ENCODE measurements around the gene MPP7.

MPP7 gene

DNA sequence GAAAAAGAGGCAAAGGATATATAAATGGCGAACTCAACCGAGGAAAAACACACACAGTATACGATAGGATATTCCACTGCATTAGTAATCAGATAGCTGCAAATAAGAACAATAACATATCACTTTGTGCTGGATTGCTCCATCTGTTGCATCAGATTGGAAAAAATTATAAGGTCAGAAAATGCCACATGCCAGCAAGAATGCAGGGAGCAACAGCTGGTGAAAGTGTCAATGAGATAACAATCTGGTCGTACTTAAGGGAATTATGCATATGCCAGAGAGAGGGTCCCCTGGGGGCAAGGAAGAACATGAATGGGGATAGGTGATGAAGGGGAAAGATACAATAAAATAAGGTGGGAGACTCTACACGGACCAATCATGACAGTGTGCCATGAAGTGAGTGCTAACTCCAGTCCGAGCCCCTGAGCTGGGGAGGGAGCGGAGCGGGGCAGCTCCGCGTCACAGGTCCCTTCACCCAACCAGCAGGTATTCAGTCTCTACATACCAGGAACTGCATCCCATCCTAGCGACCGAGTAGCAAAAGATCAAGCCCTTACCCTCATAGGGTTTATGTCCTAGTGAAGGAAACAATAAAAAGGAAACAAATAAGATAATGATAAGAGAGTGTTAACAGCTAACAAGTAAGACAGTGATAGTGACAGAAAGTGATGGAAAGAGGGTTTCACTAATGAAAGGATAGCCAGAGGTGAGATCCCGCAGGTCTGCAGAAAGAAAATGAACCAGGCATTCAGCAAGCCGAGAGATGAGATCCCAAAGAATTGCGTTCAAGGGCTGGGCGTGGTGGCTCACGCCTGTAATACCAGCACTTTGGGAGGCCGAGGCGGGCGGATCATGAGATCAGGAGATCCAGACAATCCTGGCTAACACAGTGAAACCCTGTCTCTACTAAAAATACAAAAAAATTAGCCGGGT lies 9.4 kb downstream of the MPP7 start:
- TF ChIP-seq GATA3 (IDR thresholded peaks at IDR 0.05; ENCODE audit: low read depth, low read length): no peak
- TF ChIP-seq GATA2 (IDR thresholded peaks at IDR 0.05; ENCODE audit: low read depth, low read length): peak; percentile 16; the same call in 1 of the 2 replicates

DNA sequence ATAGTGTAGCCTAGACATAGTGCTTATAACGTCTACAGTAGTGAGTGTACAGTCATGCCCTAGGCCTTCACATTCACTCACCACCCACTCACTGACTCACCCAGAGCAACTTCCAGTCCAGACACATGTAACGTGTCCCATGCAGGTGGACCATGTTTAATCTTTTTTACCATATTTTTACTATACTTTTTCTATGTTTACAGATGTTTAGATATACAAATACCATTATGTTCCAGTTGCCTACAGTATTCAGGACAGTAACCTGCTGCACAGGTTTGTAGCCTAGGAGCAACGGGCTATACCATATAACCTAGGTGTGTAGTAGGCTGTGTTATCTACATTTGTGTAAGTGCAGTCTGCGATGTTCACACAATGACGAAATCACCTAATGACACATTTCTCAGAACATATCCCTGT lies 11.0 kb downstream of the MPP7 start:
- TF ChIP-seq GATA2 (IDR thresholded peaks at IDR 0.05; ENCODE audit: low read depth, low read length) (no peak), GATA3 (IDR thresholded peaks at IDR 0.05; ENCODE audit: low read depth, low read length) (no peak)

DNA sequence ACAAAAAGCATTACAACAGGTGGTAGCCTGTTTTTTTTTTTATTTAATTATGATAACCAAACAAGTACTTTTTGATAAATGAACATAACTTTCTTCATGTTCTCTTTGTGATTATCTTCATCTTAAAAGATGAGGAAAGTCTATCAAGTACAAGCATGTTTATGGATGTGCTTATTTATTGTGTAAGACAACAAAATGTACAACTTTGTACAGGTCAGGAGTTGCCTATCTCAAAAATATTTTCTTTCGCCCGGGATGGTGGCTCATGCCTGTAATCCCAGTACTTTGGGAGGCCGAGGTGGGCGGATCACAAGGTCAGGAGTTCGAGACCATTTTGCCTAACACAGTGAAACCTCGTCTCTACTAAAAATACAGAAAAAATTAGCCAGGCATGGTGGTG lies 17.0 kb downstream of the MPP7 start:
- TF ChIP-seq GATA2 (IDR thresholded peaks at IDR 0.05; ENCODE audit: low read depth, low read length) (no peak), GATA3 (IDR thresholded peaks at IDR 0.05; ENCODE audit: low read depth, low read length) (no peak)

DNA sequence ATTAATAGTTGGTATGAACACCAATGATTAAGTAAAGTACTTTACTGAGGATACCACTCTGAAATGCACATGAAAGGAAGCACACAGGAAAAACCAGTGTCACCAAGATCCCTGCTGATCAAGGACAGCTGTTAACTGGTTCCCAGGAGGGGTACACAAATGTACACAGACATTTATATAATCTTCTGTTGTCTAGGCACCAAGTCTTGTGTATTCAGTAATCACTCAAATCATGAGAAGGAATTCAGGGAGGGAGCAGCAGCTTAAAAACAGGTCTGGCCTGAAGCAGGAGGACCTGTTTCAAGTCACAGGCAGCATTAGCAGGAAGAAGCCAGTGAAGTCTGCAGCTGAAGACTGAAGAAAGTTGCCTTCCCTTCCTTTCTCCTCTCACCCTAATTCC lies 18.7 kb downstream of the MPP7 start:
- TF ChIP-seq GATA3 (IDR thresholded peaks at IDR 0.05; ENCODE audit: low read depth, low read length) (no peak), GATA2 (IDR thresholded peaks at IDR 0.05; ENCODE audit: low read depth, low read length) (no peak)

DNA sequence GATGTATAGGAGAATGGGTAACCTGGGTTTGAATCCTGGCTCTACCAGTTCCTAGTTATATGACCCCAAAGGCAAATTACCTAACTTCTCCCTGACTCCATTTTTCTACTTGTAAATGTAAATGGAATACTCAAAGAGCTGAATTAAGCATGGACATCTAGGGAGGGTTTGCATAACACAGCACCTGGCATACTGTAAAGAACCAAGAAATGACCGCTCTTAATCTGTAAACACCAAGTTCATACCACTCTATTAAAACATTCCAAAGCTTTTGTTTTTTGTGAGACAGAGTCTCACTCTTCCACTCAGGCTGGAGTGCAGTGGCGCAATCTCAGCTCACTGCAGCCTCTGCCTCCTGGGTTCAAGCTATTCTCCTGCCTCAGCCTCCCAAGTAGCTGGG lies 19.6 kb downstream of the MPP7 start:
- TF ChIP-seq GATA2 (IDR thresholded peaks at IDR 0.05; ENCODE audit: low read depth, low read length) (no peak), GATA3 (IDR thresholded peaks at IDR 0.05; ENCODE audit: low read depth, low read length) (no peak)

DNA sequence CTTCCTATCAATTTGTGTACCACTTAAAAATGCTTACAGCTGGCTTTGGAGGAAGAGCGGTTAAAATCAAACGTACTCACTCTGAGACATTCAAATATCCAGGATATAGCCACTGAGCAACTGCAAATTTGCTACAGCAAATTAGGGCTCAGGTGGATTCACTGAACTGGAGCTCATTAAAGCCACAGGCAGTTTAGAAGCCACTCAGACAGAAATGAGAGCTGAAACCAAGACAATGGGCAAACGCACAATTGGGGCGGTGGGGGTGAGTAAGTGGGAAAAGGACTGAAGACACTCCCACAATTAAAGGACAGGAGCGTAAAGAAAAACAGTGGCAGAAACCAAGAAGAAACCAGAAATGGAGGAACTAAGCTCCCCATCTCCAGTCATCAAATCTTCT lies 20.5 kb downstream of the MPP7 start:
- TF ChIP-seq GATA2 (IDR thresholded peaks at IDR 0.05; ENCODE audit: low read depth, low read length): no peak
- no peak for TF ChIP-seq GATA3 (IDR thresholded peaks at IDR 0.05; ENCODE audit: low read depth, low read length)

DNA sequence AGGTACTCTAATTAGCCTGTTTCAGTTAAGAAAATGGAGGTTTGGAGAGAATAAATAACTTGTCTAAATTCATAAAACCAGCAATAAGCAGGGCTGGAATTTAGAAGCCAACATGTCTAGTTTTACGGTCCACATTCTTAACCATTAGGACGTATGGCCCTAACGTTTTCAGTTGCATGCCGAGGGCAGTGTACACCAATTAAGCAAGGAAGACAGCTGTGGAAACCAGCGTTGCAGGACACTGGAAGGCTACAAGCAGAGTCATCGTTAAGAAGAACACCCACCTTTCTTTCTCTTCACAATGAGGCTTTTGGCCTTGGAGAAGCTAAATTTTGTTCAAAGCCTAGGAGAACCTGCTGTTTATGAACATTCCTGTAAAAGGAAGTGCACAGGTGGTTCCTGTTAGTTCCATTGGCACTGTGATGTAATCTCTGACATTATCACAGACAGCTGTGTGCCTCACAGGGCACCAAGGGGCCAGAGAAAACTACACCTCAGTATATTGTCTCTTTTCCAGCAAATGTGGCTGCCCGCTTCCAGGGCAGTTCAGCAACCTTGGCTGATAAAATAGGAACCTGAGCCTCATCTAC lies 21.0 kb downstream of the MPP7 start:
- TF ChIP-seq GATA3 (IDR thresholded peaks at IDR 0.05; ENCODE audit: low read depth, low read length): no peak
- no peak for TF ChIP-seq GATA2 (IDR thresholded peaks at IDR 0.05; ENCODE audit: low read depth, low read length)

DNA sequence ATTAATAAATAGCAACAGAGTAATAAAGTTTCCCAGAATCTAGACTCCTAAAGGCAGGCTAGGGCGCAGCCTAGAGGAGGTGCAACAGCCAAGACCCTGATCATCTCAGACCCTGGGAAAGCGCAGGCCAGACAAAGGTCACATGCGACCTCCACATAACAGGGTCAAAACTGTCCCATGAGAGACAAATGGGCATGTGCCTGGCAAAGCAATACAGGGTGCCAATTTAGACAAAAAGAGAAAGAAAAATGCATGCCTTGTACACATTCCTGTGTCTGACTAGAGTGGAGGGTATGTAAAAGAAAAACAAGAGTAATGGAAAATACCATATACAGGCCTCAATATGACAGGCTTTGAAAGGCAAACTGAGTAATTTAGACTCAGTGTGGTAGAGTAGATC lies 22.2 kb downstream of the MPP7 start:
- TF ChIP-seq GATA2 (IDR thresholded peaks at IDR 0.05; ENCODE audit: low read depth, low read length) (no peak), GATA3 (IDR thresholded peaks at IDR 0.05; ENCODE audit: low read depth, low read length) (no peak)

DNA sequence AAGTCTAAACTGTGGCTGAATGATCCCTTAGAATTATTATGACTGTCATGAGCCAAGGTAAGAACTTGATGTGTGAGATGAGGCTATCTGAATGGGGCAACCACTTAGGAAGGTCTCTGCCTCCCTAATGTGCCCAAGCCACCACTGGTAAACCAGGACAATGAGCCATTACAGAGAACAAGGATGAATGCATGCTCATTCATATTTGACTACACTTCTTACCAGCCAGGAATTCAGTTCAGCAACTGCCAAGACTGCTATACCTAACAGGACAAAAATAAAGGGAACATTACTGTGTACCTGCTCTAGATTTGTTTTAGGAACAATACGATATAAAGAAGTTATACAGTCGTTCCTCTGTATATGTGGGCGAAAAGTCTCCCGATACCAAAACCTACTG lies 23.0 kb downstream of the MPP7 start:
- no peak for TF ChIP-seq GATA2 (IDR thresholded peaks at IDR 0.05; ENCODE audit: low read depth, low read length)
- no peak for TF ChIP-seq GATA3 (IDR thresholded peaks at IDR 0.05; ENCODE audit: low read depth, low read length)

DNA sequence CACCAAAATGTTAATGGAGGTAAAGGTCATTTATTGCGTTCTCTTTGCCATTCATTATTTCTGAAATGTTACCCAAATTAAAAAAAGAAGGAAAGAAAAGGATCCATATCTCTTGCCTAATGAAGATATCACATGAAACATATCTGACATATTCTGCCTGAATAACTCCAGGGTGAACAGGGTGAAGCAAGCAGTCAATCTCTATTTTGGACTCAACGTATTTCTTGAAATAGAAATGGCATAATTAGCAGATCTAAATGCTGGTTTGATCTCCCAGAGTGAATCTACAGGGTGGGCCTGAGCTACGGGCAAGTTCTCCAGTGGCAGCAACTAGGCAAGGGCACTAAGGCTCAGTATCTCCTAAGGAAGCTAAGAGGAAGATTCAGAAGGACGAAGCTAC lies 24.0 kb downstream of the MPP7 start:
- TF ChIP-seq GATA3 (IDR thresholded peaks at IDR 0.05; ENCODE audit: low read depth, low read length): no peak
- no peak for TF ChIP-seq GATA2 (IDR thresholded peaks at IDR 0.05; ENCODE audit: low read depth, low read length)

DNA sequence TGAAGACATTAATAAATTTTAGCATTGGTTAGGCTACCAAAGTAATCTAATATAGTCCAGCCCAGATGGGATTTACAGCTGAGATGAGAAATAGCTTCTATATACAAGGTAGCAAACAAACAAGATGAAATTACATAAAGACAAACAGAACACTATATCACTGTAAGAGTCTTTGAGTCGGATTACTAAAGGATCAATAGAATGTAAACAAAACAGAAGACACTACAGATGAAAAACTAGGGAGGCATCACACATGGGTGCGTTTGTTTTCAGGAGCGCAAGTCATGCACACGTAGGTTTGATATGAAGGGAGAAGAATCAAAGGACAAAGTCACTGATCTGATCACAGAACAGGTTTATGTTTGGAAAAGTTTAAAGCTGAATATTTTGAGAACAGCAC lies 26.5 kb downstream of the MPP7 start:
- TF ChIP-seq GATA2 (IDR thresholded peaks at IDR 0.05; ENCODE audit: low read depth, low read length): no peak
- TF ChIP-seq GATA3 (IDR thresholded peaks at IDR 0.05; ENCODE audit: low read depth, low read length): no peak

DNA sequence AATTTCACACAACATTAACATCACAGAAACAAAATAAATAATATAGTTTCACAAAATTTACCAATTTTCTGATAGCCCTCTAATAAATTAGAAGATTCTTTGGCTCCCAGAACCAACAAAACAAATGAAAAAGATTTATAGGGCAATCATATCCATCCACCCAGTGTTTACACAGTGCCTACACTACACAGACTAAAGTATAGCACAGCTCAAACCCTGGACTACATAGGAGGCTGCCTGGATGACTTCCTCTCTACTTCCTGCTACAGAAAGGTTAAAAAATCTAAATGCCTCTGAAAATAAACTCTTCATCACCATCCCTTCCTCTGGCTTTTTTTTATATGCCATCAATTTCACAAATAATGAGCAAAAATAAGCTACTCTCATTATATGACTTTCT lies 28.4 kb downstream of the MPP7 start:
- no peak for TF ChIP-seq GATA2 (IDR thresholded peaks at IDR 0.05; ENCODE audit: low read depth, low read length)
- no peak for TF ChIP-seq GATA3 (IDR thresholded peaks at IDR 0.05; ENCODE audit: low read depth, low read length)

DNA sequence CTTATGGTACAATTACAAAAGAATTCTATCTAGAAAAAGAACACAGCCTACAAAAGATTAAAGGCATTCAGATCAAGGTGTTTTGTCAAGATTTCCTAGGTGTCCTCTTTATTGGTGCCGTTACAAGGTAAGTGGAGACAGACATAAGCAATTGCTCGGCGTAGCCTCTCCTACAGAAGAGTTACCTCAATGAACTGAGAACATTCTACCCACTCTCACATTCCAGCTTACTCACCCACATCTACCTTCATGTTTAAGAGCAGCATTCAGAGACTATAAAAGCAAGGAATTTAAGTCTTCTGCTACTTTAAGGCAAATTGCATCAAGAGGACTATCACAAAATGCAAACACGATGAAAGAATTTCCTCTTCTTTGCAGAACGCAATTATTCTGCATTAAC lies 29.5 kb downstream of the MPP7 start:
- TF ChIP-seq GATA3 (IDR thresholded peaks at IDR 0.05; ENCODE audit: low read depth, low read length) (no peak), GATA2 (IDR thresholded peaks at IDR 0.05; ENCODE audit: low read depth, low read length) (no peak)

DNA sequence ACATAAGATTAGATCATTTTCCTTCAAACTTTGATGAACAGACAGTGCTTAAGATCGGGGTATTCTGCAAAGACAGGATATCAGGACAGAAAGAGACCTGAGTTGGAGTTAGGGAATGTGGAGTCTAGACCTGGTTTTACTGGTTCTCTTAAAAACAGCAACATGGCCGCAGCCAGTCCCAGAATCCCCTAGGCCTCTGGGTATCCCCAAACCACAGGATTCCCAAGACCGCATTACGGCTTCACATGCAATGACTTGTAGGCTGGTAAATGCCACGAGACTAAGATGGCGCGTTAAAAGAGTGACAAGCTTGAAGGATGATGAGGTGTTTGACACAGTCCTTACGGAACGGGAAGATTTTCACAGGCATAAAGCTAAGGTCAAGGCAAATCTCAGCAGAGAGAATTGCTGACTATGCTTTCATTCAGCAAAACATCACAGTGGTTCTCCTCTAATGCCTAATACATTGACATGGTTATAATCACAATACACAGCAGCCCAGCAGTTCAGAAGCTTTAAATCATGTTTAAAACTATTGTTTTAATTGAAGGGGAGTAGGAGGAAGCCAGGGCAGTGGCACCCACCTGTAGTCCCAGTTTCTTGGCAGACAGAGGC lies 32.9 kb downstream of the MPP7 start:
- TF ChIP-seq GATA2 (IDR thresholded peaks at IDR 0.05; ENCODE audit: low read depth, low read length) (no peak), GATA3 (IDR thresholded peaks at IDR 0.05; ENCODE audit: low read depth, low read length) (no peak)

Measured in SH-SY5Y (cell line).